Endothelial cell of umbilical vein (primary cell): Measurements from ENCODE around the gene KMT5B. TPM values are rescaled to one million over a fixed set of nuclear protein-coding genes. Genes with fewer than 3 reads are reported as not detected.

ENCODE experiments used
- BruUV-seq: library from RNA; stranded (reverse); fragments of 400-500 nt; replicated peaks from 2 replicates; lab custom pipeline; 2021; lab: Mats Ljungman, UMichigan
- CTCF ChIA-PET: fragments of 300-600, 350-600 bp; sonication (Branson Sonifier 250); formaldehyde crosslinking; loops from one replicate; lab custom pipeline; 2021; ENCODE audit warnings: antibody characterized with exemption, inconsistent platforms; lab: Charles Lee
- POLR2A ChIA-PET: fragments of 300-600, 350-600 bp; sonication (Branson Sonifier 250); formaldehyde crosslinking; loops from one replicate; lab custom pipeline; 2021; ENCODE audit warnings: antibody characterized with exemption, inconsistent platforms; lab: Charles Lee
- DNase-seq: peaks from one replicate; pipeline ENCODE4 v3.0.0-alpha.2; 2011; ENCODE audit warnings: low read depth, low spot score
- FAIRE-seq: peaks from 2 replicates; lab custom pipeline; 2011; peaks lifted over from hg19 to GRCh38; lab: Jason Lieb, UNC
- H2AFZ ChIP-seq: 2 replicates; pipeline ENCODE4 v1.6.0; 2012; ENCODE audit warnings: low read depth, low read length, control low read depth, inconsistent platforms
- H3K27ac ChIP-seq: 2 replicates; pipeline ENCODE4 v1.5.1; 2011; ENCODE audit warnings: low read depth, mild to moderate bottlenecking, control low read depth, low read length, moderate library complexity; ENCODE audit not compliant: insufficient read depth
- H3K27me3 ChIP-seq, 2 experiments: 2 replicates each; pipeline versions ENCODE4 v1.6.0 to v1.6.1; 2011; ENCODE audit warnings: low read length in 2 of 2, mixed read lengths in 1 of 2; ENCODE audit not compliant: control insufficient read depth in 2 of 2, insufficient read depth in 2 of 2
- H3K36me3 ChIP-seq, 2 experiments: 2 replicates in 1 of 2; 3 replicates in 1 of 2; pipeline ENCODE4 v1.5.1; 2011; ENCODE audit warnings: low read length in 2 of 2, mild to moderate bottlenecking in 1 of 2, moderate library complexity in 1 of 2; ENCODE audit not compliant: control insufficient read depth in 2 of 2, insufficient read depth in 2 of 2; ENCODE audit errors: extremely low read depth in 1 of 2
- H3K4me1 ChIP-seq: 3 replicates; pipeline ENCODE4 v1.5.1; 2011; ENCODE audit warnings: mild to moderate bottlenecking, low read length; ENCODE audit not compliant: control insufficient read depth, insufficient read depth; ENCODE audit errors: extremely low read depth
- H3K4me2 ChIP-seq: 2 replicates; pipeline ENCODE4 v1.6.1; 2011; ENCODE audit warnings: low read length, control low read depth, mixed read lengths; ENCODE audit not compliant: insufficient read depth
- H3K4me3 ChIP-seq, 3 experiments: fragments of 200-600 bp in 1 of 3; sonication (generic), shearing (Covaris generic) in 1 of 3; replicated peaks in 1 of 3; 2 replicates each; pipeline ENCODE4 v1.5.1; 2011 to 2016; ENCODE audit warnings: control low read depth in 3 of 3, low read length in 3 of 3, mild to moderate bottlenecking in 2 of 3, inconsistent platforms in 1 of 3, low read depth in 1 of 3, moderate library complexity in 1 of 3; ENCODE audit not compliant: insufficient read depth in 1 of 3
- H3K79me2 ChIP-seq: 2 replicates; pipeline ENCODE4 v1.6.0; 2012; ENCODE audit warnings: low read length, inconsistent platforms; ENCODE audit not compliant: control insufficient read depth, insufficient read depth
- H3K9ac ChIP-seq: replicated peaks from 2 replicates; pipeline ENCODE3; 2011; ENCODE audit warnings: low read length, control low read depth; ENCODE audit not compliant: insufficient read depth; ENCODE audit errors: extremely low read depth
- H3K9me1 ChIP-seq: replicated peaks from 3 replicates; pipeline ENCODE4 v1.6.0; 2011; ENCODE audit warnings: mild to moderate bottlenecking, low read length; ENCODE audit not compliant: control insufficient read depth, insufficient read depth; ENCODE audit errors: extremely low read depth
- H3K9me3 ChIP-seq: replicated peaks from 2 replicates; pipeline ENCODE4 v1.5.1; 2012; ENCODE audit warnings: low read length, inconsistent platforms; ENCODE audit not compliant: control insufficient read depth, insufficient read depth
- H4K20me1 ChIP-seq: replicated peaks from 2 replicates; pipeline ENCODE3; 2011; ENCODE audit warnings: mild to moderate bottlenecking, low read length; ENCODE audit not compliant: control insufficient read depth, insufficient read depth; ENCODE audit errors: extremely low read depth
- FOS ChIP-seq: IDR thresholded peaks from 2 replicates; pipeline ENCODE4 v1.6.1; 2011; ENCODE audit warnings: mild to moderate bottlenecking, low read length, moderate library complexity, borderline replicate concordance; ENCODE audit not compliant: insufficient read depth
- GATA2 ChIP-seq: IDR thresholded peaks from 2 replicates; pipeline ENCODE4 v1.7.0; 2011; ENCODE audit warnings: low read depth, mild to moderate bottlenecking, moderate library complexity, mixed read lengths, low read length; ENCODE audit not compliant: insufficient read length, insufficient read depth
- JUN ChIP-seq: IDR thresholded peaks from 2 replicates; pipeline ENCODE4 v1.6.1; 2011; ENCODE audit warnings: borderline replicate concordance, low read depth; ENCODE audit not compliant: insufficient read length, insufficient read depth
- dilution Hi-C: fragments of 300-500 bp; cut with MboI; formaldehyde crosslinking; loops from one replicate; pipeline ENCODE4 v1.15.0; 2019; ENCODE audit warnings: low sequenced_read_pairs; ENCODE audit not compliant: extremely low pct_ligation_motif_present
- intact Hi-C: fragments of 100-400 bp; cut with micrococcal nuclease; formaldehyde crosslinking; loops from one replicate; pipeline ENCODE4 v1.10.0; 2022
- polyA plus RNA-seq, 4 experiments: library from polyadenylated mRNA; depleted of rRNA in 3 of 4; stranded (reverse) in 3 of 4; unstranded in 1 of 4; fragments of >200 nt; gene quantifications; 2 replicates each; pipeline versions ENCODE4 v1.2.1 to v1.2.3, GENCODE V29; 2011 to 2012; ENCODE audit warnings: missing spikeins in 1 of 4
- total RNA-seq: library from RNA; stranded (reverse); gene quantifications from 2 replicates; pipeline ENCODE4 v1.2.3, GENCODE V29; 2021
- TF ChIP-seq, protein P1 (sequence below): IDR thresholded peaks from 2 replicates; pipeline ENCODE4 v1.6.1; 2011; ENCODE audit not compliant: insufficient read depth, insufficient read length

KMT5B gene
- total and polyA plus RNA-seq, 2 donors (not counting 3 experiments of a cell fraction or from before 2014, with no cell fraction given), result 10.1 to 36.3 TPM

- dilution Hi-C loops, result no loop called here
- Histone ChIP-seq H3K27ac (no peak overlapping the region), H3K4me2 (no peak overlapping the region), H2AFZ (no peak overlapping the region), H3K27me3 (no peaks in the 10 kb centered on the region), H3K4me1 (no peaks in the 10 kb centered on the region), H3K79me2 (peaks cover 79% of the 10 kb centered on the region), H3K9me1 (no peaks in the 10 kb centered on the region), H4K20me1 (peaks cover 9% of the 10 kb centered on the region), H3K9me3 (no peaks in the 10 kb centered on the region), H3K4me3 (no peak overlapping the region), H3K9ac (no peak overlapping the region), H3K36me3 (no peaks in the 10 kb centered on the region)
- TF ChIP-seq FOS (no peak), GATA2 (no peak), JUN (no peak)
- TF ChIP-seq, protein P1, sequence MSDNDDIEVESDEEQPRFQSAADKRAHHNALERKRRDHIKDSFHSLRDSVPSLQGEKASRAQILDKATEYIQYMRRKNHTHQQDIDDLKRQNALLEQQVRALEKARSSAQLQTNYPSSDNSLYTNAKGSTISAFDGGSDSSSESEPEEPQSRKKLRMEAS, result no peak
- no TSS peak for BruUV-seq
- no peak for FAIRE-seq
- POLR2A ChIA-PET, result no interaction called here
- no peak for DNase-seq
- intact Hi-C loops, result no loop called here
- CTCF ChIA-PET, result interaction anchor here (1.4 to 1.7 kb wide), 3 partner anchors 9 to 24 kb away, joined by 3 to 9 read pairs (median 3); no protein-coding TSS in a partner anchor
These were observed 18.3 kb downstream of the KMT5B start for GRCh38 chr11:68194675-68195294.

- Histone ChIP-seq H4K20me1 (peaks cover 9% of the 10 kb centered on the region), H3K4me1 (no peaks in the 10 kb centered on the region), H3K9me1 (no peaks in the 10 kb centered on the region), H3K36me3 (no peaks in the 10 kb centered on the region), H3K9me3 (no peaks in the 10 kb centered on the region), H3K9ac (no peak overlapping the region), H2AFZ (no peak overlapping the region), H3K27me3 (no peaks in the 10 kb centered on the region), H3K27ac (no peak overlapping the region), H3K4me3 (no peak overlapping the region), H3K4me2 (no peak overlapping the region), H3K79me2 (peaks cover 69% of the 10 kb centered on the region)
- no peak for FAIRE-seq
- intact Hi-C loops (no loop called here), dilution Hi-C loops (no loop called here)
- TF ChIP-seq JUN, result no peak
- no peak for DNase-seq
- POLR2A ChIA-PET, result no interaction called here
- BruUV-seq, result no TSS peak
- CTCF ChIA-PET, result interaction anchor here (1.0 to 1.4 kb wide), 2 partner anchors 11 to 17 kb away, joined by 3 to 4 read pairs; no protein-coding TSS in a partner anchor
These were observed 20.1 kb downstream of the KMT5B start for GRCh38 chr11:68193018-68193417.
